OCI-M2 (cell line): ENCODE data around the gene TREX2.
A peak's percentile ranks its signal among the peaks of the same experiment; 100 is the strongest.

Source experiments
- DNase-seq: peaks from one replicate; lab custom pipeline; 2025; ENCODE audit not compliant: unreplicated experiment; lab: John Stamatoyannopoulos, UW

The TREX2 gene

GRCh38 chrX:153476666-153477363 lies 31.0 kb upstream of the TREX2 start:
- DNase-seq, result no peak

- no peak for DNase-seq
These were observed 30.0 kb upstream of the TREX2 start for GRCh38 chrX:153475751-153476281.

- DNase-seq, result no peak
These were observed 29.4 kb upstream of the TREX2 start for GRCh38 chrX:153475271-153475670.

GRCh38 chrX:153474718-153475117 lies 28.9 kb upstream of the TREX2 start:
- DNase-seq, result no peak

GRCh38 chrX:153474266-153474665 lies 28.4 kb upstream of the TREX2 start:
- no peak for DNase-seq

GRCh38 chrX:153473126-153473525 lies 27.3 kb upstream of the TREX2 start:
- no peak for DNase-seq

- DNase-seq, result no peak
These were observed 25.9 kb upstream of the TREX2 start for GRCh38 chrX:153471663-153472280.

- peak; percentile 19 for DNase-seq
These were observed 24.8 kb upstream of the TREX2 start, which contains the start of gene HAUS7 for GRCh38 chrX:153470411-153471363. Gene HAUS7, minus strand, starts transcription at chrX:153470576. Its CDS starts 19 bp downstream, at chrX:153470557.

- no peak for DNase-seq
These were observed 24.1 kb upstream of the TREX2 start for GRCh38 chrX:153469811-153470410.

GRCh38 chrX:153468008-153468580 lies 22.2 kb upstream of the TREX2 start:
- DNase-seq, result no peak

GRCh38 chrX:153465691-153466380 lies 20.0 kb upstream of the TREX2 start:
- no peak for DNase-seq

GRCh38 chrX:153464116-153464515 lies 18.3 kb upstream of the TREX2 start:
- DNase-seq, result no peak

GRCh38 chrX:153463556-153463955 lies 17.7 kb upstream of the TREX2 start:
- no peak for DNase-seq

GRCh38 chrX:153463031-153463430 lies 17.2 kb upstream of the TREX2 start:
- DNase-seq, result no peak

GRCh38 chrX:153462291-153462690 lies 16.4 kb upstream of the TREX2 start:
- no peak for DNase-seq

- no peak for DNase-seq
These were observed 15.0 kb upstream of the TREX2 start for GRCh38 chrX:153460826-153461225.

- no peak for DNase-seq
These were observed 14.1 kb upstream of the TREX2 start for GRCh38 chrX:153459986-153460385.

- DNase-seq, result no peak
These were observed 12.6 kb upstream of the TREX2 start for GRCh38 chrX:153458476-153458875.

GRCh38 chrX:153457827-153458466 lies 12.1 kb upstream of the TREX2 start:
- no peak for DNase-seq
